ENCODE measurements around the gene CCDC70.

GRCh38 chr13:51818276-51818675, 43.5 kb upstream of the CCDC70 start:
- TF ChIP-seq CTCF (IDR thresholded peaks at IDR 0.05) (no peak), EP300 (IDR thresholded peaks at IDR 0.05) (no peak), POLR2A (IDR thresholded peaks at IDR 0.05) (no peak)
